Hematopoietic multipotent progenitor cell treated with erythropoietin and hydrocortisone succinate and interleukin-3 and kit ligand, for 17 days (in vitro differentiated cells): Measurements from ENCODE around the gene QTRT2.
A peak's percentile ranks its signal among the peaks of the same experiment; 100 is the strongest.

Source experiments
- DNase-seq: peaks from one replicate; pipeline ENCODE4 v3.0.0-alpha.2; 2015; ENCODE audit warnings: low spot score

QTRT2 gene

GRCh38 chr3:114056130-114057010 is at the start of gene QTRT2, which contains the start of gene CCDC191:
QTRT2 (plus strand) TSS chr3:114056737; CDS start chr3:114065258, 8,521 bp downstream.
CCDC191 (minus strand) TSS chr3:114056526; CDS start chr3:114056466, 60 bp downstream.
- peak; percentile 99 for DNase-seq

- no peak for DNase-seq
Measured at GRCh38 chr3:114011059-114011797, 45.3 kb upstream of the QTRT2 start.

GRCh38 chr3:114014211-114014610 is 42.3 kb upstream of the QTRT2 start:
- DNase-seq: no peak

GRCh38 chr3:114019486-114019885 is 37.1 kb upstream of the QTRT2 start:
- DNase-seq: no peak

GRCh38 chr3:114020907-114021306 is 35.6 kb upstream of the QTRT2 start:
- no peak for DNase-seq

GRCh38 chr3:114022145-114022802 is 34.3 kb upstream of the QTRT2 start:
- no peak for DNase-seq

GRCh38 chr3:114025451-114025850 is 31.1 kb upstream of the QTRT2 start:
- no peak for DNase-seq

- no peak for DNase-seq
Measured at GRCh38 chr3:114026331-114026730, 30.2 kb upstream of the QTRT2 start.

GRCh38 chr3:114033721-114034120 is 22.8 kb upstream of the QTRT2 start:
- no peak for DNase-seq

GRCh38 chr3:114034211-114034610 is 22.3 kb upstream of the QTRT2 start:
- peak; percentile 64 for DNase-seq

GRCh38 chr3:114034787-114035545 is 21.6 kb upstream of the QTRT2 start:
- peak; percentile 36 for DNase-seq

GRCh38 chr3:114035896-114036295 is 20.6 kb upstream of the QTRT2 start:
- DNase-seq: no peak

- DNase-seq: peak; percentile 12
Measured at GRCh38 chr3:114043205-114043604, 13.3 kb upstream of the QTRT2 start.

- DNase-seq: no peak
Measured at GRCh38 chr3:114052216-114052615, 4.3 kb upstream of the QTRT2 start.

- no peak for DNase-seq
Measured at GRCh38 chr3:114057011-114057347, 442 bp downstream of the QTRT2 start.

GRCh38 chr3:114058646-114059045 is 2.1 kb downstream of the QTRT2 start:
- DNase-seq: no peak

GRCh38 chr3:114060906-114061655 is 4.5 kb downstream of the QTRT2 start:
- no peak for DNase-seq

- DNase-seq: no peak
Measured at GRCh38 chr3:114067804-114068203, 11.3 kb downstream of the QTRT2 start.

GRCh38 chr3:114068336-114068735 is 11.8 kb downstream of the QTRT2 start:
- no peak for DNase-seq

- DNase-seq: no peak
Measured at GRCh38 chr3:114071786-114072185, 15.2 kb downstream of the QTRT2 start.

- no peak for DNase-seq
Measured at GRCh38 chr3:114076711-114077110, 20.2 kb downstream of the QTRT2 start.
